Stimulated activated naive CD4-positive, alpha-beta T cell (primary cell): ENCODE measurements around the gene DOCK2.

ENCODE experiments used
- DNase-seq, 6 experiments: peaks; one replicate each; lab custom pipeline; 2025; lab: John Stamatoyannopoulos, UW

Gene DOCK2

DNA sequence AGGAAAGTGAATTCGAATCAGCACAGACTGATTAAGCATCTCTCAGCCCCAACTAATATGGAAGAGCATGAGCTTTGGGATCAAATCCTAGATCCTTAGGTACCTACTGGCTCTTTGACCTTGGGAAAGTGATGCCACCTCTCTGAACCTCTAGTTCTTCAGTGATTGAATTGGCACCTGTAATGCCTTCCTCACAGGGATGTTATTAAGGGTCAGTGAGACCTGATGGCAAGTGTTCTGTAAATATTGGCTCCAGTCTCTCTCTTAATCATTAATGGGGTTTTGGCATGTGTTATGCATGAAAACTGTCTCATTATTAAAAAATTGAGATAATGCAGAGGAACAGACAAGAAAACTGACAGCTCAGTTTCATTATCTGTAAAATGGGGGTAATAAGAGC lies 227.4 kb downstream of the DOCK2 start:
- DNase-seq: no peak

- no peak for DNase-seq
Observed at GRCh38 chr5:169867347-169867746, 230.3 kb downstream of the DOCK2 start.

DNA sequence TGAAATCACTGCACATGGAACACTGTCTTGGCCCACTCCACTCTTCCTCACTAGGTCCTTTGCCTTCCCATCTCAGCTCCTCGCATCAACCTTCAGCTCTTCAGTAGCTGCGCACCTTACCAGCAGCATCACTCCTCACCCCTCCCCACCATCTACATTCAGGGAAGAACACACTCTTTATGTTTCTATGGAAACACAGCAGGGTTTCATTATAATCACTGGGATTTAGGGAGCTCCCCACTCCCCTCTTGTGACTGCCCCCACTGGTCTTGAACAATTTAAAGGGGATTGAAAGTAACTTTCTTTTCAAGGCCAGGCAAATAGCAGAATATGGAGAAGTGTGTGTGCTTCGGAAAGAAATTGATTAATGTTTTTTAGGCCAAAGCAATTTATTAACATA lies 232.0 kb downstream of the DOCK2 start:
- no peak for DNase-seq

DNA sequence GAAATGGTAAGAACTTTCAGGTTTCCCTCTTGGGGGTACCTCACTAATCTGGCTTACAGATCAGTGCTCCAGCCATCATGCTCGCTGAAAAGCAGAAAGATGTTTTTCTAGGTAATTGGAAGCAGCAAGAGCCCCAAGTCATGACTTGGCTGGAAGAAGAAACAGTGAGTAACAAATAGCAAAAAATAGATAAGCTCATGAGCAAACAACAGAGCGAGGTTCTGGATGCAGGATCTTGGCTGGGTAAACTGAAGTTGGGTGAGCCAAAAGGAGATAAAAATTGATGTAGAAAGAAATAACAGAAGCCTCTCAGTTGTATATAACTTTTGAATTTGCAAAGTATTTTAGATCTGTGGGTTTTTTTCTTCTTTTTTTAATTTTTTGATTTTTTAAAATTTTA lies 233.1 kb downstream of the DOCK2 start:
- no peak for DNase-seq

DNA sequence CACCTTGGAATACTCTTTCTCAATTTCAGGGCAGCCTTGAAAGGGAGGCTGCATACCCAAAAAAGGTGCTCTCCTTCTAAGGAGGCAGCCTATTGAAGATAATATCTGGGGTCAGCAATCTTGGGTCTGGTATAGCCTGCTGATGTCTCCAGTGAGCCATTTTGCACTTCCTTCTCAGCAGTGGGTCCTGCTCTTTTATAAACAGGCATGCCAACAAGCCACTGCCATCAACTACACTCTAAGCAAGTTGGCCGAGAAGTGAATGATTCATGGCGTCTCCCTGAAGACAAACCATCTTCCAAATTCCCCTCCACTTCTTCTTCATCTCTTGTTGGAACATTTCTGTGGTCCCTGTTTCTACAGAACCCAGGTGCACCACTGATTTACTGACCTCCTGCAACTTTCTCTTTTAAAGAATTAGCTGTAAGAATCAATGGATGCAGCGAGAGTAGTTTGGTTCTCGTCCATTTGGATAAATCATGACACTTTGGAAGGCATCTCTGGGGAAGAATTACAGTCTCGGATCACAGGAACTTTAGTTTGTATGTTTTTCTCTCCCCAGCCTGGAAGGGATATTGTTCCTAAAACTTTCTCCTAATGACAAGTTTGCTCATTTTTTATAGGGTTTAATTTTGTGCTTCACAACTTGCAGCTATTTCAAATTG lies 234.9 kb downstream of the DOCK2 start:
- no peak for DNase-seq

DNA sequence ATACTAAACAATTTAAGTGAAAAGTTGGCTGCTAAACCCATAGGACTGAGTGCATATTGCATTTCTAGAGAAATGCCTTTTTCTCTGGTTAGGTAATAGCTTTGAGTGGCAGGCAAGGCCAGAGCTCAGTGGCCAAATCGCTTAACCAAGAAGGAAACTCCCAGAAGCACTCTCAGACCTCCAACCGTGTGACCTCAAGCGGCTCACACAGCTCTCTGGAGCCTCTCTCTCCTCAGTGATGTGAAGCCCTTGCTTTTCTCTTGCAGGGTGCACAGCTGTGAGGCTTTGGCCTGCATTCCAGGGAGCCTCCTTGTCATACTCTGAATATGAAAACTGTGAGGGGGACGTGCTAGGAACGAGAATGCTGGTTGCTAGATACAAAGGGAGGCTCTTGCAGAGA lies 236.6 kb downstream of the DOCK2 start:
- no peak for DNase-seq

DNA sequence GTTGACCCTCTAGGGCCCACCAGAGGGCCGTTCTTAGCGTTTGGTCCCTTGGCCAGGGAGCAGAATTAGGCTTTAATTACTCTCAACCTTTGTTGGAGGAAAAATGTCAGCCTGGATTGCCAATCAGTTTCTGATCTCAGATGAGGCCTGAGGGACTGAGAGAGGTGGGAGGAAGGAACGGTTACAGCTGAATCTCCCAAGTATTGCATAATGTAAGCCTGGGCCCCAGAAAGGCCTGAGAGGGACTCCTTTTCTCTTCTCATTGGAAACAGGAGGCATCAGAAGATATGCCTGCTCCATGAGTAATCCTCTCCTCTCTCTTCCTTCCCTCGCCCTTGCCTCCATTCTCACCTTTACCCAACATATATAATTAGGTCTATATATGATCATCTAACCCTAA lies 237.5 kb downstream of the DOCK2 start:
- DNase-seq: no peak

DNA sequence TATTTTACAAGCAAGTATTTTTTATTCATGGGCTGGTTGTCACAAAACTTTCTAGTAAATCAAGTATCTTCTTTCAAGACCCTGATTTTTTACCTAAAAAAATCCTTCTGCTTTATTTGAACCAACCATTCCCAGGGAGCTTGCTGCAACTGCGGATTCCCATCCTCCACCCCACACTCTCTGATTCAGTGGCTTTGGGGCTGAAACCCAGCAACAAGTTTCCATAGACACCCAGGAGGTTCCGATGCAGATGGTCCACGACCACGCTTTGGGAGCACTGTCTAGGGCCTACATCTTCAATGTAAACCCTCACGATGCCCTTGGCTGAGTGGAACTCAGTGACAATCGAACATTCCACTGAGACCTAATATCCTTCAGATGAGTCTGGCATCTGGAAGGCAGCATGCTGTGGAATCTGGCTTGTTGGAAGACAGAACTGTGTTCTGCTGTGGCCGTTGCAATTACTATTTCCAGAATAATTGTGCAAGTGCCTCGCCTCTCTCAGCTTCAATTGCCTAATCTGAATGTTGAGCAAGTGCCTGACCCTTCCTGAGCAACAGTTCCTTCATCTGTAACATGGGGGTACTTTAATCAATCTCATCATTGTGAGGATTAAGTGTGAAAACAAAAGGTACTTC lies 238.1 kb downstream of the DOCK2 start:
- DNase-seq: no peak

GRCh38 chr5:169875731-169876130 lies 238.7 kb downstream of the DOCK2 start:
- DNase-seq: no peak

DNA sequence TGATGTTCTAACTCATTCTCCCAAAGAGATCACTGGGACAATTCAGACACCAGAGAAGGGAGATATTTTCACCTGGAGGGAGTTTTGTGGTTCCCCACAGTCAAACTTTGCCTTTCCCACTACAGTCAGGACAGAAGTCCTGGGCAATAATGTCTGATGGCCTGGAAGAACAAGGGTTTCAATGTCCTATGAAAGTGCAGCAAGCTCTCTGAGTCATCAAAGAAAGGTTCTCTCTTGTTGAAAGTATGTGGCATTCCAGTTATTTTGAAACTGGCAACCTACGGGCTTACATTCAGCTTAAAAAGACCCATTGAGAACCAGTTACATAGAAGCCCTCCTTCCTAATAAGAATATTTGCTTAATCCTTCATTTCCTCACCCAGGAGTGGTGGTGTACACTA lies 239.3 kb downstream of the DOCK2 start:
- no peak for DNase-seq

- DNase-seq: no peak
Observed at GRCh38 chr5:169880012-169880663, 243.1 kb downstream of the DOCK2 start.

DNA sequence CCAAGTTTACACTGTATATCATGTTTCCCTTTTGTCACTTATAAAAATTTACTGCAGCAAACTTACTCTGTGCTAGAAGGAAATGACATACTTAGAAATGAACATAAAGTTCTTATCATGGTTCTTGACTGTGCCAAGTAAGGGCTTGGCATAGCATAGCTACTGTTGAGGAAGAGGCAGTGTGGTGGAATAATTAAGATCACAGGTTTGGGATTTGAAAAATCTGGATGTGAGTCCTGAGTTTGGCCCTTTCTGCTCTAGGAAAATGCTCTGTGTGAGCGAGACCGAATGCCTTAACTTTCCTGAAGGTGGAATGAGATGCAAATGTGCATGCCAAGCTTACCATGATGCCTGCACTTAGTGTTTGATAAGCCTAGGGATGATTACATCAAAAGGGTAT lies 243.7 kb downstream of the DOCK2 start:
- DNase-seq: no peak

- no peak for DNase-seq
Observed at GRCh38 chr5:169881702-169882303, 244.7 kb downstream of the DOCK2 start.

DNA sequence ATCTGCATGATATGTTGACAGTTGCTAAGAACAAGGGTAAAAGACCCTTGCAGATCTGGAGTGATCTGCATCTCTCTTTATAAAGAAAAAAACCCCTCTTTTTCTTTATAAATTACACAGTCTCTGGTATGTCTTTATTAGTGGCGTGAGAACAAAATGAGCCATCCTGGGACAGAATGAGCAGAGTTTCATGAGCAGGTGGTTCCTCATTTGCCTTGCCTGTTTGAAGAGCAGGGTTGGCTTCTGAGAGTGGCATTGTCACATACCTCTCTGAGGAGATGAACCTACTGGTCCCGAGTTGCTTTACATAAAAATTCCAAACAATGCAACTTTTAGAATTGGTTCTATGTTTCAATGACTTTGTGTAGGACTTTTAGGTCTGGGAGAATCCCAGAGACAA lies 249.0 kb downstream of the DOCK2 start:
- no peak for DNase-seq

GRCh38 chr5:169886677-169887076 lies 249.6 kb downstream of the DOCK2 start:
- no peak for DNase-seq

DNA sequence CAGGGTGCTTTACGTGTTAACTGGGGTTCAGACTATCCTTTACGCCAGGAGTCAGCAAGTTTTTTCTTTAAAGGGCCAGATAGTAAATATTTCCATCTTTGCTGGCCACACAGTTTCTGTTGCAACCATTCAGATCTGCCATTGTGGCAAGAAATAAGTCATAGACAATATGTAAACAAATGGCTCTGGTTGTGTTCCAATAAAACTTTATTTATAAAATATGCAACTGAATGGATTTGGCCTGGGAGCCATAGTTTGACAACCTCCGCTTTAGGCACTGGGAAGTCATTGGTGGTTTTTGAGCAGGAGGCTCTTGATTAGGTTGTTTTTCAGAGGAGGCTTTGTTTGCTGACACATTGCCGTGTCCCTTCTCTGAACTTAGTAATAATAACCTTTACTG lies 252.5 kb downstream of the DOCK2 start:
- DNase-seq: no peak

DNA sequence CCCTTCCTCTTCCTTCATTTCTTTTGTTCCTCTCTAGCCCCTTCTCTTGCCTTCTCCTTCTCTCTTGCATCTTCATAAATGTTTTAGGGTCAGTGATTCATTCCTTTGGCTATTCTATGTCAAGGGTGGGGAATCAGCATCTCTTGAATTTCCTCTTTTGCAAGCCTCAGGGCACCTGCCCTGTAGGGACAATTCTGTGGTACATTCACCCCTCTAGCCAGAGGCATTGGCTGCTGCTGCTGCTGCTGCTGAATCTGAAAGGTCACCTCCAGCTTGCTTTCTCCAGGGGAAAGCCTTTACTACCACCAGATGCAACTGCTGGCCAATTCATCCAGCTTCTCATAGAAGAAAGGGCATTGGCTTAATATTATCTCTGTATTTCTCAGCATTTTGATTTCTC lies 255.9 kb downstream of the DOCK2 start:
- no peak for DNase-seq

GRCh38 chr5:169893571-169893970 lies 256.5 kb downstream of the DOCK2 start:
- DNase-seq: no peak

DNA sequence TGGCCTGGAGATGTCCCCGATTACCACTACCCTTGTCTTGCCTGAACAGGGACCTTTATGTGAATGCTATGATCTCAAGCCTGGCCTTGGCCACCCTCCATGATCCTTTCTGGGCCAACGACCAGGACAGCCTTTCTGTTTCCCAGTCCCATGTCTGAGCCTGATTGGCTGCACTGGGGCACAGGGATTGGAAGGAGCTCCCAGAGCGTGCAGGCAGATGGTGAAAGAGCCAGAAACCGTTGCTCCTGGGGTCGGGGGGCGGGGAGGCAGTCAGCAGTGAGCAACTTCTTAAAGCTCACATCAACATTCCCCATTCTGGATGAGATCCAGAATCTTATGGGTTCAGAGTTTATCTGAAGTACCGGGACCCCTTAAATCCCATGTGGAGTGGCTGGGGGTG lies 258.9 kb downstream of the DOCK2 start:
- no peak for DNase-seq

DNA sequence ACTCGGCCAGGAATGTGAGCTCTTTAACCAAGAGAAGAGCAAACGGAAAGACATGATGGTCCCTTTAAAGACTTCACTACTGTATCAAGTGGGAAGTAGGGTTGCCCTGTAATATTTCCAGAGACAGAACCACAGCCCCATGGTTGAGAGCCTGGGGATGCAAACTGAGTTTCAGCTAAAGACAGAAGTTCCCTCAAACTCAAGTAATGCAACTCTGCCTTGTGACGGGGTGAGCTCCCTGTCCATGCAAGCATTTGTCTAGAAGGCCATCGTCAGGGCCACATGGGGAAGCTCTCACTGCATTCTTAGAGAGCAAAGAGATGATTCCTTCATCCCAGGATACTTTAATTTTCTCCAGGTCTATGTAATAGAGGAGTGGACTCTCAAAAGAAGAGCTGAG lies 260.4 kb downstream of the DOCK2 start:
- no peak for DNase-seq

DNA sequence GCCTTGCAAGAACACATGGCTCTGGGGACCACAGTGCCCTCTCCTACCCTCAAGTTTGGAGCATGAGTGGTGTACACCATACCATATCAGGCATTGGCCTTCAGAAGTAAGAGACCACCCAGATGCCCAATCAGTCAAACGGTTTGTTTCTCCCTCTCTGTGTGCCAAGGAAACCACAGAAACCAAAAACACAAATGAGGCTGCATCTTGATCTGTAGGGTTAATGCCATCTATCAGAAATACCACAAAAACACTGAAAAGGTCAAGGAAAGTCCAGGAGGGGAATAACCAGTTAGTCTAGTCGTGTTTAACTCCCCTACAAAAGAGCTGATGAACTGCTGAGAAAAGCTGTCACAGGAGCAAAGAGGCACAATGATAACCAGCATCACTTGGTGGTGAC lies 264.8 kb downstream of the DOCK2 start:
- DNase-seq: no peak

DNA sequence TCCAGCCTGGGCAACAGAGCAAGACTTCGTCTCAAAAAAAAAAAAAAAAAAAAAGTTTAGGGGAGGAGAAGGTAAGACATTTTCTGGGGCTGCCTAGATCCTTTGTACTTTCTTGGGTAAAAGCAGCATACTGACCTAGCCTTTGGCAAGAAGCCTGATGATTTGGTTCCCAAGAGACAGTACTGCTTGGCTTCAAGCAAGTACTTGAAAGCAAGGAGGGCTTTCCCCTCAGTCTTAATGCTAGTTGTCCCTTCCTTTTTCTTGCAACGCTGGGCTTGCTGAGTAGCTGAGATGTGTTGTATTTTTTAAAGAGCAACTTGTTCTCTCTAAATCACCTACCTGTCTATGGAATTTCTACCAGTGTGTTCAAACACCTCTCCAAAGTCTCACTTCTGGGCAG lies 267.0 kb downstream of the DOCK2 start:
- no peak for DNase-seq

- no peak for DNase-seq
Observed at GRCh38 chr5:169904508-169904907, 267.4 kb downstream of the DOCK2 start.
